ENCODE results near the gene ZNF106.

Gene ZNF106

DNA sequence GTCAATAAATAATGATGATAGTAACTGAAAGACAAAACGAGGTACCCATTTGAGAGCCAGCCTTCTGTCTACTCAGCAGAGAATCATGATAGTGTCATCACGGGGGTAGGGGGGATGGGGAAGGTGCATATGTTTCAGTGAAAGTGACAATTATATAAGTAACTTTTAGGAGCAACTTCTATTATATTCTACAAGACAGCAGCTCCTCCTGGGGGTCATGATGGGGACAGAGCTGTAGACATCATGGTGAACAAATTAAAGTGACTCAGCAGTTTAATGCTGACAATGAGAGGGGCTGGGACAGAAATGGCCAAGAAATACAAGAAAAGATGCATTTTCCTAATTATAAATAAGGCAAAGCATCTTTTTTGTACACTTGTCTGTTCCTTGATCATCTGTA, 119.8 kb downstream of the ZNF106 start:
- no peak for TF ChIP-seq ZFP3 (CRISPR knock-in tag; IDR thresholded peaks at IDR 0.05)
- TF ChIP-seq RARB (CRISPR knock-in tag; IDR thresholded peaks at IDR 0.05) = no peak
- TF ChIP-seq SNAI2 (CRISPR knock-in tag; IDR thresholded peaks at IDR 0.05) = no peak
- TF ChIP-seq, protein P1, sequence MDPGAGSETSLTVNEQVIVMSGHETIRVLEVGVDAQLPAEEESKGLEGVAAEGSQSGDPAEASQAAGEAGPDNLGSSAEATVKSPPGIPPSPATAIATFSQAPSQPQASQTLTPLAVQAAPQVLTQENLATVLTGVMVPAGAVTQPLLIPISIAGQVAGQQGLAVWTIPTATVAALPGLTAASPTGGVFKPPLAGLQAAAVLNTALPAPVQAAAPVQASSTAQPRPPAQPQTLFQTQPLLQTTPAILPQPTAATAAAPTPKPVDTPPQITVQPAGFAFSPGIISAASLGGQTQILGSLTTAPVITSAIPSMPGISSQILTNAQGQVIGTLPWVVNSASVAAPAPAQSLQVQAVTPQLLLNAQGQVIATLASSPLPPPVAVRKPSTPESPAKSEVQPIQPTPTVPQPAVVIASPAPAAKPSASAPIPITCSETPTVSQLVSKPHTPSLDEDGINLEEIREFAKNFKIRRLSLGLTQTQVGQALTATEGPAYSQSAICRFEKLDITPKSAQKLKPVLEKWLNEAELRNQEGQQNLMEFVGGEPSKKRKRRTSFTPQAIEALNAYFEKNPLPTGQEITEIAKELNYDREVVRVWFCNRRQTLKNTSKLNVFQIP (CRISPR knock-in tag; IDR thresholded peaks at IDR 0.05; ENCODE audit: borderline replicate concordance, low read depth) = no peak
- no peak for TF ChIP-seq ZC3H10 (CRISPR knock-in tag; IDR thresholded peaks at IDR 0.05)
- TF ChIP-seq PPARA (CRISPR knock-in tag; IDR thresholded peaks at IDR 0.05; ENCODE audit: borderline replicate concordance) = no peak
- TF ChIP-seq ARNTL (CRISPR knock-in tag; IDR thresholded peaks at IDR 0.05; ENCODE audit: borderline replicate concordance, low read depth) = no peak
- no peak for ATAC-seq

DNA sequence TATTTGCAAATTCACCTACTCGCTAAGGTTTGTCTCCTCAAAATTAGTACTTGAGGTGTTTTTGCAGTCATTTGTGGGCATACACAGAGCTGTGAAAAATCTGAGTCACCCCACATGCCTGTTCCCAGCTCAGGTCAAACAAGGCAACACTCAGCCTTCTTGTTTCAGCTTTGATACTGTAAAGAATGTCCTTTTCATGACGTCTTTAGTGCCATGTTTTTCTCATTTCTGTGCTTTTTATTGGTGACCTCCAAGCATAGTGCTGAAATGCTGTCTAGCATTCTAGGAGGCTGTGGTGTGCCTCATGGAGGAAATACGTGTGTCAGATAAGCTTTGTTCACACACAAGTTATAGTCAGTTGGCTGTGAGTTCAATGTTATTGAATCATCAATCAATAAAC, 122.8 kb downstream of the ZNF106 start:
- ATAC-seq = no peak
- TF ChIP-seq ZFP3 (CRISPR knock-in tag; IDR thresholded peaks at IDR 0.05) (no peak), RARB (CRISPR knock-in tag; IDR thresholded peaks at IDR 0.05) (no peak), TOX (CRISPR knock-in tag; IDR thresholded peaks at IDR 0.05; ENCODE audit: borderline replicate concordance) (no peak), TCF4 (CRISPR knock-in tag; IDR thresholded peaks at IDR 0.05; ENCODE audit: borderline replicate concordance) (no peak), ZNF70 (CRISPR knock-in tag; IDR thresholded peaks at IDR 0.05) (no peak), SNAI2 (CRISPR knock-in tag; IDR thresholded peaks at IDR 0.05) (no peak), BACH2 (CRISPR knock-in tag; IDR thresholded peaks at IDR 0.05; ENCODE audit: borderline replicate concordance) (no peak), GLIS3 (CRISPR knock-in tag; IDR thresholded peaks at IDR 0.05) (no peak), ARNTL (CRISPR knock-in tag; IDR thresholded peaks at IDR 0.05; ENCODE audit: borderline replicate concordance, low read depth) (no peak)
- TF ChIP-seq, protein P2, sequence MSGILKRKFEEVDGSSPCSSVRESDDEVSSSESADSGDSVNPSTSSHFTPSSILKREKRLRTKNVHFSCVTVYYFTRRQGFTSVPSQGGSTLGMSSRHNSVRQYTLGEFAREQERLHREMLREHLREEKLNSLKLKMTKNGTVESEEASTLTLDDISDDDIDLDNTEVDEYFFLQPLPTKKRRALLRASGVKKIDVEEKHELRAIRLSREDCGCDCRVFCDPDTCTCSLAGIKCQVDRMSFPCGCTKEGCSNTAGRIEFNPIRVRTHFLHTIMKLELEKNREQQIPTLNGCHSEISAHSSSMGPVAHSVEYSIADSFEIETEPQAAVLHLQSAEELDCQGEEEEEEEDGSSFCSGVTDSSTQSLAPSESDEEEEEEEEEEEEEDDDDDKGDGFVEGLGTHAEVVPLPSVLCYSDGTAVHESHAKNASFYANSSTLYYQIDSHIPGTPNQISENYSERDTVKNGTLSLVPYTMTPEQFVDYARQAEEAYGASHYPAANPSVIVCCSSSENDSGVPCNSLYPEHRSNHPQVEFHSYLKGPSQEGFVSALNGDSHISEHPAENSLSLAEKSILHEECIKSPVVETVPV (CRISPR knock-in tag; IDR thresholded peaks at IDR 0.05) = no peak
- TF ChIP-seq, protein P3, sequence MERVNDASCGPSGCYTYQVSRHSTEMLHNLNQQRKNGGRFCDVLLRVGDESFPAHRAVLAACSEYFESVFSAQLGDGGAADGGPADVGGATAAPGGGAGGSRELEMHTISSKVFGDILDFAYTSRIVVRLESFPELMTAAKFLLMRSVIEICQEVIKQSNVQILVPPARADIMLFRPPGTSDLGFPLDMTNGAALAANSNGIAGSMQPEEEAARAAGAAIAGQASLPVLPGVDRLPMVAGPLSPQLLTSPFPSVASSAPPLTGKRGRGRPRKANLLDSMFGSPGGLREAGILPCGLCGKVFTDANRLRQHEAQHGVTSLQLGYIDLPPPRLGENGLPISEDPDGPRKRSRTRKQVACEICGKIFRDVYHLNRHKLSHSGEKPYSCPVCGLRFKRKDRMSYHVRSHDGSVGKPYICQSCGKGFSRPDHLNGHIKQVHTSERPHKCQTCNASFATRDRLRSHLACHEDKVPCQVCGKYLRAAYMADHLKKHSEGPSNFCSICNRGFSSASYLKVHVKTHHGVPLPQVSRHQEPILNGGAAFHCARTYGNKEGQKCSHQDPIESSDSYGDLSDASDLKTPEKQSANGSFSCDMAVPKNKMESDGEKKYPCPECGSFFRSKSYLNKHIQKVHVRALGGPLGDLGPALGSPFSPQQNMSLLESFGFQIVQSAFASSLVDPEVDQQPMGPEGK (CRISPR knock-in tag; IDR thresholded peaks at IDR 0.05; ENCODE audit: borderline replicate concordance) = no peak

DNA sequence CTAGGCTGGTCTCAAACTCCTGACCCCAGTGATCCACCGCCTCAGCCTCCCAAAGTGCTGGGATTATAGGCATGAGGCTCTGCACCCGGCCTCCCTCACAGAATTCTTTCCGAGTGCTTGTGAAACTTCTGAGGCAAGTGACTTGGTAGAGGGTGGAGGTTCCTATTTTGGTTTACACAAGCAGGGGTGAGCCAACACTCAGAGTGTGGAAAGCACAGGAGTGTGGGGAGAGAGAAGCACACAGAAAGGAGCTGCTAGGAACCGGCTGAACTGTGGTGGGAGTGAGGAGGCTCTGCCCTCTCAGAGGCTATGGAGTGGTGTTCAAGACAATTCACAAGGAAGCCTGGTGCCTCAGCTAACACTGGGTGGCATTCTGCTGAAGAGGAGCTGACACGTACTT, 123.9 kb downstream of the ZNF106 start:
- no peak for TF ChIP-seq RARB (CRISPR knock-in tag; IDR thresholded peaks at IDR 0.05)
- TF ChIP-seq, protein P4, sequence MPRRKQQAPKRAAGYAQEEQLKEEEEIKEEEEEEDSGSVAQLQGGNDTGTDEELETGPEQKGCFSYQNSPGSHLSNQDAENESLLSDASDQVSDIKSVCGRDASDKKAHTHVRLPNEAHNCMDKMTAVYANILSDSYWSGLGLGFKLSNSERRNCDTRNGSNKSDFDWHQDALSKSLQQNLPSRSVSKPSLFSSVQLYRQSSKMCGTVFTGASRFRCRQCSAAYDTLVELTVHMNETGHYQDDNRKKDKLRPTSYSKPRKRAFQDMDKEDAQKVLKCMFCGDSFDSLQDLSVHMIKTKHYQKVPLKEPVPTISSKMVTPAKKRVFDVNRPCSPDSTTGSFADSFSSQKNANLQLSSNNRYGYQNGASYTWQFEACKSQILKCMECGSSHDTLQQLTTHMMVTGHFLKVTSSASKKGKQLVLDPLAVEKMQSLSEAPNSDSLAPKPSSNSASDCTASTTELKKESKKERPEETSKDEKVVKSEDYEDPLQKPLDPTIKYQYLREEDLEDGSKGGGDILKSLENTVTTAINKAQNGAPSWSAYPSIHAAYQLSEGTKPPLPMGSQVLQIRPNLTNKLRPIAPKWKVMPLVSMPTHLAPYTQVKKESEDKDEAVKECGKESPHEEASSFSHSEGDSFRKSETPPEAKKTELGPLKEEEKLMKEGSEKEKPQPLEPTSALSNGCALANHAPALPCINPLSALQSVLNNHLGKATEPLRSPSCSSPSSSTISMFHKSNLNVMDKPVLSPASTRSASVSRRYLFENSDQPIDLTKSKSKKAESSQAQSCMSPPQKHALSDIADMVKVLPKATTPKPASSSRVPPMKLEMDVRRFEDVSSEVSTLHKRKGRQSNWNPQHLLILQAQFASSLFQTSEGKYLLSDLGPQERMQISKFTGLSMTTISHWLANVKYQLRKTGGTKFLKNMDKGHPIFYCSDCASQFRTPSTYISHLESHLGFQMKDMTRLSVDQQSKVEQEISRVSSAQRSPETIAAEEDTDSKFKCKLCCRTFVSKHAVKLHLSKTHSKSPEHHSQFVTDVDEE (CRISPR knock-in tag; IDR thresholded peaks at IDR 0.05) = no peak
- no peak for TF ChIP-seq PPARA (CRISPR knock-in tag; IDR thresholded peaks at IDR 0.05; ENCODE audit: borderline replicate concordance)
- TF ChIP-seq ZNF8 (CRISPR knock-in tag; IDR thresholded peaks at IDR 0.05) = no peak
- TF ChIP-seq BACH2 (CRISPR knock-in tag; IDR thresholded peaks at IDR 0.05; ENCODE audit: borderline replicate concordance) = no peak
- TF ChIP-seq, protein P3 (CRISPR knock-in tag; IDR thresholded peaks at IDR 0.05; ENCODE audit: borderline replicate concordance) = no peak
- no peak for TF ChIP-seq ISL1 (CRISPR knock-in tag; IDR thresholded peaks at IDR 0.05)
- TF ChIP-seq TCF4 (CRISPR knock-in tag; IDR thresholded peaks at IDR 0.05; ENCODE audit: borderline replicate concordance) = no peak
- TF ChIP-seq OSR1 (CRISPR knock-in tag; IDR thresholded peaks at IDR 0.05) = no peak
- no peak for TF ChIP-seq ZFP3 (CRISPR knock-in tag; IDR thresholded peaks at IDR 0.05)
- TF ChIP-seq ZFP30 (CRISPR knock-in tag; IDR thresholded peaks at IDR 0.05) = no peak
- TF ChIP-seq SNAI2 (CRISPR knock-in tag; IDR thresholded peaks at IDR 0.05) = no peak
- no peak for ATAC-seq
